ENCODE results near the gene WWOX. TPM values are rescaled to one million over a fixed set of nuclear protein-coding genes. Genes with fewer than 3 reads are reported as not detected.

The WWOX gene
- total RNA-seq, 6 experiments from 2014 or later: 0.46 to 3.4 (median 1.3) TPM

GRCh38 chr16:78957317-78958100, 858.1 kb downstream of the WWOX start:
- Mint-ChIP-seq H3K36me3 (ENCODE audit: low read depth) (peaks cover 8% of the 10 kb centered on the region; the same call in 1 of the 2 replicates), H3K9me3 (peaks cover 46% of the 10 kb centered on the region), H3K4me3 (no peak overlapping the region), H3K27ac (no peak overlapping the region), H3K4me1 (ENCODE audit: low read depth) (no peaks in the 10 kb centered on the region), H3K27me3 (ENCODE audit: insufficient read depth) (no peaks in the 10 kb centered on the region; the same call in 1 of the 2 replicates)
- TF ChIP-seq CTCF (IDR thresholded peaks at IDR 0.05): no peak
- no peak for DNase-seq

GRCh38 chr16:78961464-78961863, 862.0 kb downstream of the WWOX start:
- Mint-ChIP-seq H3K27me3 (ENCODE audit: insufficient read depth) (no peaks in the 10 kb centered on the region), H3K9me3 (peaks cover 39% of the 10 kb centered on the region), H3K27ac (no peak overlapping the region), H3K4me3 (no peak overlapping the region), H3K4me1 (ENCODE audit: low read depth) (no peaks in the 10 kb centered on the region), H3K36me3 (ENCODE audit: low read depth) (peaks cover 5% of the 10 kb centered on the region; the same call in 1 of the 2 replicates)
- no peak for DNase-seq
- TF ChIP-seq CTCF (IDR thresholded peaks at IDR 0.05): no peak

- Mint-ChIP-seq H3K27me3 (ENCODE audit: insufficient read depth) (no peaks in the 10 kb centered on the region), H3K4me3 (no peak overlapping the region), H3K4me1 (ENCODE audit: low read depth) (no peaks in the 10 kb centered on the region), H3K27ac (no peak overlapping the region), H3K36me3 (ENCODE audit: low read depth) (peaks cover 5% of the 10 kb centered on the region; the same call in 1 of the 2 replicates), H3K9me3 (peaks cover 45% of the 10 kb centered on the region)
- DNase-seq: no peak
- no peak for TF ChIP-seq CTCF (IDR thresholded peaks at IDR 0.05)
Measured at GRCh38 chr16:78962457-78962929, 863.0 kb downstream of the WWOX start.

- no peak overlapping the region for H3K27ac Mint-ChIP-seq
- H3K4me1 Mint-ChIP-seq (ENCODE audit: low read depth): no peaks in the 10 kb centered on the region
- H3K27me3 Mint-ChIP-seq (ENCODE audit: insufficient read depth): no peaks in the 10 kb centered on the region
- H3K9me3 Mint-ChIP-seq: peaks cover 66% of the 10 kb centered on the region
- no peak for TF ChIP-seq CTCF (IDR thresholded peaks at IDR 0.05)
- peaks cover 5% of the 10 kb centered on the region; the same call in 1 of the 2 replicates for H3K36me3 Mint-ChIP-seq (ENCODE audit: low read depth)
- H3K4me3 Mint-ChIP-seq: no peak overlapping the region
- no peak for DNase-seq
Measured at GRCh38 chr16:78967948-78968347, 868.5 kb downstream of the WWOX start.

- H3K4me1 Mint-ChIP-seq (ENCODE audit: low read depth): no peaks in the 10 kb centered on the region
- TF ChIP-seq CTCF (IDR thresholded peaks at IDR 0.05): no peak
- no peak for DNase-seq
- H3K27ac Mint-ChIP-seq: no peak overlapping the region
- H3K27me3 Mint-ChIP-seq (ENCODE audit: insufficient read depth): no peaks in the 10 kb centered on the region
- H3K36me3 Mint-ChIP-seq (ENCODE audit: low read depth): peaks cover 5% of the 10 kb centered on the region; the same call in 1 of the 2 replicates
- no peak overlapping the region for H3K4me3 Mint-ChIP-seq
- H3K9me3 Mint-ChIP-seq: peaks cover 73% of the 10 kb centered on the region
Measured at GRCh38 chr16:78969721-78970120, 870.3 kb downstream of the WWOX start.
